H7 (cell line): Measurements from ENCODE around the gene ASNSD1. TPM values are rescaled to one million over a fixed set of nuclear protein-coding genes. Genes with fewer than 3 reads are reported as not detected.
"Not testable (repeated sequence)": the region's sequence is repeated elsewhere in the genome, so short reads cannot be mapped to it uniquely, and the experiment has no call there.

Experiments used
- DNase-seq: peaks from one replicate; pipeline ENCODE4 v3.0.0; 2012
- H3K27me3 ChIP-seq: 2 replicates; pipeline ENCODE4 v1.6.0; 2011; ENCODE audit warnings: mild to moderate bottlenecking, low read length; ENCODE audit not compliant: control insufficient read depth, insufficient read depth
- H3K36me3 ChIP-seq: replicated peaks from 2 replicates; pipeline ENCODE4 v1.5.1; 2011; ENCODE audit warnings: low read length; ENCODE audit not compliant: control insufficient read depth, insufficient read depth
- H3K4me3 ChIP-seq: 2 replicates; pipeline ENCODE4 v1.5.1; 2011; ENCODE audit warnings: low read depth, mild to moderate bottlenecking, control low read depth, low read length, moderate library complexity; ENCODE audit not compliant: insufficient read depth
- total RNA-seq: library from RNA; depleted of rRNA; stranded (reverse); fragments of >200 nt; shearing (Covaris generic); gene quantifications from 2 replicates; pipeline ENCODE4 v1.2.3, GENCODE V29; 2014; rRNA removed

Gene ASNSD1
- total RNA-seq, 1 experiment from 2014 or later = 45.4 TPM

GRCh38 chr2:189687796-189688195 lies 26.5 kb downstream of the ASNSD1 start:
- DNase-seq, H3K27me3 ChIP-seq, H3K36me3 ChIP-seq, H3K4me3 ChIP-seq: not testable (repeated sequence)

GRCh38 chr2:189696223-189696622 lies 35.0 kb downstream of the ASNSD1 start:
- Histone ChIP-seq H3K4me3 (no peak overlapping the region), H3K36me3 (no peaks in the 10 kb centered on the region), H3K27me3 (no peaks in the 10 kb centered on the region)
- no peak for DNase-seq

- no peaks in the 10 kb centered on the region for H3K36me3 ChIP-seq
- peak overlapping the region; percentile 19; the same call in 1 of the 2 replicates for H3K4me3 ChIP-seq
- H3K27me3 ChIP-seq = no peaks in the 10 kb centered on the region
- DNase-seq = peak; percentile 62
Measured at GRCh38 chr2:189698020-189698887, 37.0 kb downstream of the ASNSD1 start.

- H3K4me3 ChIP-seq = no peak overlapping the region
- H3K36me3 ChIP-seq = no peaks in the 10 kb centered on the region
- no peak for DNase-seq
- no peaks in the 10 kb centered on the region for H3K27me3 ChIP-seq
Measured at GRCh38 chr2:189700681-189701080, 39.4 kb downstream of the ASNSD1 start.

- no peak for DNase-seq
- H3K27me3 ChIP-seq = no peaks in the 10 kb centered on the region
Measured at GRCh38 chr2:189702071-189702470, 40.8 kb downstream of the ASNSD1 start.

GRCh38 chr2:189709501-189710221 lies 48.4 kb downstream of the ASNSD1 start:
- no peaks in the 10 kb centered on the region for H3K36me3 ChIP-seq
- no peaks in the 10 kb centered on the region for H3K27me3 ChIP-seq
- DNase-seq = peak; percentile 16
- no peak overlapping the region for H3K4me3 ChIP-seq

More at GRCh38 chr2:189702071-189702470, 40.8 kb downstream of the ASNSD1 start:
- Histone ChIP-seq H3K4me3 (no peak overlapping the region), H3K36me3 (no peaks in the 10 kb centered on the region)

- not testable (repeated sequence) for H3K27me3 ChIP-seq, H3K4me3 ChIP-seq, DNase-seq, H3K36me3 ChIP-seq
Measured at GRCh38 chr2:189717593-189717992, 56.3 kb downstream of the ASNSD1 start.

- DNase-seq = no peak
- Histone ChIP-seq H3K4me3 (no peak overlapping the region), H3K36me3 (no peaks in the 10 kb centered on the region)
Measured at GRCh38 chr2:189719571-189719970, 58.3 kb downstream of the ASNSD1 start.

More at GRCh38 chr2:189719571-189719970, 58.3 kb downstream of the ASNSD1 start:
- no peaks in the 10 kb centered on the region for H3K27me3 ChIP-seq

Other genes with a start within 250 kb of the ASNSD1 start
- gene WDR75, start 220.0 kb upstream of the ASNSD1 start, total RNA-seq = 98.8 and 141 TPM in 2 replicates
- gene SLC40A1, start 80.7 kb upstream of the ASNSD1 start, total RNA-seq = 0.55 and 1.9 TPM in 2 replicates
- gene ANKAR, start 13.2 kb downstream of the ASNSD1 start, total RNA-seq = 1.8 and 2.7 TPM in 2 replicates
- 16.5 and 25.6 TPM in 2 replicates for gene OSGEPL1, start 101.3 kb downstream of the ASNSD1 start, total RNA-seq
- gene ORMDL1, start 122.9 kb downstream of the ASNSD1 start, total RNA-seq = 39.9 and 52.3 TPM in 2 replicates
- 28.0 and 38.1 TPM in 2 replicates for gene PMS1, start 123.0 kb downstream of the ASNSD1 start, total RNA-seq